Measurements from ENCODE around the gene ADRA1B.
"Not testable (repeated sequence)": the region's sequence is repeated elsewhere in the genome, so short reads cannot be mapped to it uniquely, and the experiment has no call there.

The ADRA1B gene

DNA sequence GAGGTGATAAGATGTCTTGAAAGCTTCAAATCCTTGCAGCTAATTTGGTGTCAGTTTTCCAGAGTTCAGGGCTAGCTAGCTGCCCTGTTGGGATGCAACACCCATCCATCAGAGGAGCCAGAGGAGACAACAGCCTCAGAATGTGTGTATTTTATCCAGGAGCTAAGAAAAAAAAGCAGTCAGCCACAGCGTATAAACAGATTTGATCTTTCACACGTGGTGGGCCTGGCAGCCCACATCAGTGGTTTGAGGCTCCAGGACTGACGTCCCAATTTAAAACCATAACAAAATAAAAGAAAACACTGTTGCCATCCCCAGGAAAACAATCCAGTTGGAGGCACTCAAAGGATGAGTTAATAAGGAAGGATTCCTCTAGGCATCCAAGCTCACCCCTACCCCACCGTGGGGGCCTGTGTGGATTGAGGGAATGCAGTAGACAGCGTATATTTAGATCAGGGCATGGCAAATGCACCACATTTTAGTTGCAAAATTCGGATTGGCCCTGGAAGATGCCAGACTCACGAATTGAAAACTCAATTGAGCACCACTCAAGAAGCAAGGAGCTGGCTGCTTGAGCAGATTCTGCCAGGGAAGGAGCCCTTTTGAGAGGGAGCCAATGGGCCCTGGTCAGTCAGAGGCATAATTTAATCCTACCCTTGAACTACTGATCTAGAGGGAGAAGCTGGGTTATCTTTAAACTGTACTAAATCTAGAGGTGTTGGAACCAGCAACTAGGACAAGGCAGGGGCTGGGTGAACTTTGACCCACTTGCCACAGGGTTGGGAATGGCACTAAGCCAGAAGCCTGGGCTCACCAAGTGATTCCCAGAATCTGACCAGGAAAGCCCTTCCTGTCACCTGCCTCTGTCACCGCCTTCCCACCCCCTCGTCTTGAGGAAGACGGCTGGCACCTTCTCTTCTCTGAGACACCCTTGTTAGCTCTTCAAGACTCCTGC is 17.5 kb downstream of the ADRA1B start:
- no peak for DNase-seq

- DNase-seq: no peak
Measured at GRCh38 chr5:159935946-159936345, 19.7 kb downstream of the ADRA1B start.

- DNase-seq: peak; percentile 49
Measured at GRCh38 chr5:159936686-159937329, 20.5 kb downstream of the ADRA1B start.

- DNase-seq: no peak
Measured at GRCh38 chr5:159937580-159937979, 21.3 kb downstream of the ADRA1B start.

- DNase-seq: no peak
Measured at GRCh38 chr5:159943326-159943725, 27.0 kb downstream of the ADRA1B start.

DNA sequence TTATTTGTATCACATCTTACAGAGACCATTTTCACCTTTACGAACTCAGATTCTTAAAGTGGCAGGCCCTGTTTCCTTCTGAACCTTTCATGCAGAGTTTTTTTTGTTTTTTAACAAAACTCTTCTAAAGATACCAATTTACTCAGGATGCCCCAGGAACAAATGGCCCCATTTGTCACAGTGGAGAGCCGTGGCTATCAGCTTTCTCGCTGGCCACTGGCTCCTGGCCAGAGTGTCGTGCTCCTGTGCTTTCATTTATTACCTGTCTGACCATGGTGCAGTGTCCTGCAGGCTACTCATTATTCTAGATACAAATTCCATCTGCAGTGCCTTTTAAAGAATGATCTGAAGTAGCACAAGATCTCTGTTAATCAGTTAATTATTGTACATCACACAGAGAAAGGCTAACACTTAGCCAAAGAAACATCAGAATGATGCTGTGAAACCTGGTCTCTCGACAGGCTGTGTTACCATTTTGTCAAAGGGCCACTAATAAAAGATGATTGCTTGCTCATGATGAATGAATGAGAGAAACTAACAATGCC is 27.8 kb downstream of the ADRA1B start:
- DNase-seq: no peak

DNA sequence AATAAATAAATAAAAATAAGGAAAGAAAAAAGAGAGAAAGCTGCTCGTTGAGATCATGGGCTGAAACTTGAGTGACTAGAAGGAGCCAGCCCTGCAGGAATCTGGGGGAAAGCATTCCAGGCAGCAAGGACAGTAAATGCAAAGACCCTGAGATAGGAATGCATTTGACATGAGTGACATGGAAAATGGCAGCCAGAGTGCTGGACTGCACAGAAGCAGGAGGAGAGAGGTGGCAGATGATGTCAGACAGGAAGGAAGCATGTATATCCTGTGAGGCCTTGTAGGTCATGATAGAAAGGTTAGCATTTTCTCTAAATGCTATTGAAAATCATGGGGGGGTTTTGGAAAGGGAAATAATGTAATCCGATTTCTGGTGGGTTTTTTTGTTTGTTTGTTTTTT is 29.1 kb downstream of the ADRA1B start:
- no peak for DNase-seq

DNA sequence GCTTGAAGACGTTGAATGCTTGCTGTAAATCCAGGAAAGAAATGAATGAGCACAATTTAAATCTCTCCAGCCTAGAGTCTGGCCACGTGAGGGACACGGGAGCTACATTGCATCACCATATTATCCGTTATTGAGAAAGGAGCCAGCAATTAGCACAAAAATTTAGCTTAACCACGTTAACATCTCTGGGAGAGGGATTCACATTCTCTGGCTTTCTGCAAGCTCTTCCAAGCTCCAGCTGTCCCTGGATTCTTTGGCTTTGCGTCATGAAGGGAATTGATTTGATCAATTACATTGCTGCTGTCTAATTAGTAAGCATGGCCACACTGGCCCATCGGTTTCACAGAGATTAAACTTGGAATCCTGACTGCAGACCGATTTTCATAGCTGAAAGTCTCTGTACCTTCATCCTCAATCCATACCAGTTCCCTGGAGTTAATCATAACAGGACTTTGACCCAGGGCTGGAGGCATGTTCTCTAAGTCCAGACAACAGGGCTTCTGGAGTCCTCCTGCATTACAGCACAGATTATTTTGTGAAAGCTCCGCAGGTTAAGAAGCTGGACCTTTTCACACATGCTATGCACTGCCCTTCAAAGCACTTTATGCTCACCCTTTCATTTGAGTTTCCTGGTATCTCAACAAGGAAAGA is 31.6 kb downstream of the ADRA1B start:
- peak; percentile 63 for DNase-seq

DNA sequence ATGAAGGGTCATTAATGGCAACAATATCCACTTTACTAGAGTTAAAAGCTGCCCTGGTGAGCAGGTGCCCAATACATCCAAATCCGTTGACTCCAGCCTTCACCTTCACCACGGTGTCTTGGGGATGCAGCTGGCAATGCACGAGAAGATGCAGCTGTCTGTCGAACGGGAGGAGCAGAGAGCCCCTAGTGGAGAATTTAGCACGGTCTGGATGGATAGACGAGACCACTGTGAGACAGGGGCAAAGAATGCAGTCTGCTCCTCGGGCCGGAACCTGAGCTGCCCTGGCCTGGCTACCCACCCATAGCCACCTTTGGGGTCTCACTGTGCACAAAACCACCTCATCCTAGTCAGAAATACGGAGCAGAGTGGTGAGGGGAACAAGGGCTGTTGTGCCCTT is 35.1 kb downstream of the ADRA1B start:
- peak; percentile 40 for DNase-seq

- DNase-seq: no peak
Measured at GRCh38 chr5:159951834-159952233, 35.6 kb downstream of the ADRA1B start.

GRCh38 chr5:159953609-159954008 is 37.3 kb downstream of the ADRA1B start:
- DNase-seq: no peak

- DNase-seq: no peak
Measured at GRCh38 chr5:159955056-159955624, 38.9 kb downstream of the ADRA1B start.

GRCh38 chr5:159956074-159956473 is 39.8 kb downstream of the ADRA1B start:
- DNase-seq: no peak

GRCh38 chr5:159961176-159962160 is 45.2 kb downstream of the ADRA1B start:
- no peak for DNase-seq

- no peak for DNase-seq
Measured at GRCh38 chr5:159962214-159962613, 45.9 kb downstream of the ADRA1B start.

DNA sequence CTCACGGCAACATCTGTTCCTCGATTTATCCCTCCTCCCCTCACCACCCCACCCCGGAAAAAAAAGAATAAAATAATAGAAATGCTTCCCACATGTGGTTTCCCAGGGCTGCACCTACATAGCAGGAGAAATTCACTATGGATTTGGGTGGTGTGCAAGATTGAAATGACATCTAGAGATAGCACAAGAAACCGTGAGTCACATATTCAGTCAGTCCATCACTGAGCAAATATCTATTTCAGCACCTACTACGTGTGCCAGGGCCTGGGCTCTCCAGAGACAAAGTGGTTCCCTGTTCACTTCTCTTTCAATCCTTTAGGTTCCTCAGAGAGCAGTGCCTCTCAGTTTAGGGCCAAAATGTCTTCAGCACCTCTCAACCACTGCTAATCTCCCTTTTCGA is 47.7 kb downstream of the ADRA1B start:
- no peak for DNase-seq

GRCh38 chr5:159965031-159965837 is 49.0 kb downstream of the ADRA1B start:
- DNase-seq: peak; percentile 77

DNA sequence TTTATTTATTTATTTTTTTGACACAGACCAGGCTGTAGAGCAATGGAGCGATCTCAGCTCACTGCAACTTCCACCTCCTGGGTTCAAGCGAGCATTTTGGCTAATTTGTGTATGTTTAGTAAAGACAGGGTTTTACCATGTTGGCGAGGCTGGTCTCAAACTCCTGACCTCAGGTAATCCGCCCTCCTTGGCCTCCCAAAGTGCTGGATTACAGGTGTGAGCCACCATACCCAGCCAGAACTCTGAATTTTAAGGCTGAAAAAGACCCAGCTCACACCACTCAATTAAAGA is 49.5 kb downstream of the ADRA1B start:
- not testable (repeated sequence) for DNase-seq

GRCh38 chr5:159969966-159970365 is 53.7 kb downstream of the ADRA1B start:
- peak; percentile 55 for DNase-seq

DNA sequence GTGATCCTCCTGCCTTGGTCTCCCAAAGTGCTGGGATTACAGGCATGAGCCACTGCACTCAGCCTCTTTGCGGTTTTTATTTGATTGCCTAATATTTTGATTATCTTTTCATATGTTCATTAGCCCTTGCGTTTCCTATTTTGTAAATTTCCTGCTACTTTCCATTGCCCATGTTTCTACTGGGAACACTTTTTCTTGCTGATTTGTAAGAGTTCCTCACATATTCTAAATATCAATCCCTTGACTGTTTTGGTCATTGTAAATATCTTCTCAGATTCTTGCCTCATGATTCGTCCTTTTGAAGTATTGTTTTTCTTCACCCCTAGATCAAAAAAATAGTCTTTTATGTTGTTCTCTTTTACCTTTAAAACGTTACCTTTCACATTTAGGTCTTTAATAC is 54.8 kb downstream of the ADRA1B start:
- peak; percentile 81 for DNase-seq

- DNase-seq: no peak
Measured at GRCh38 chr5:159971514-159971913, 55.2 kb downstream of the ADRA1B start.

Data from HCEC 1CT (cell line).